NCI-H460 (cell line): Measurements from ENCODE around the gene UNC5A. TPM values are rescaled to one million over a fixed set of nuclear protein-coding genes. Genes with fewer than 3 reads are reported as not detected.

Experiments used
- DNase-seq: peaks from one replicate; pipeline ENCODE4 v3.0.0-alpha.2; 2016; ENCODE audit warnings: low read depth; ENCODE audit errors: extremely low read depth
- total RNA-seq: library from RNA; depleted of rRNA; stranded (reverse); fragments of >200 nt; shearing (Covaris generic); gene quantifications from 2 replicates; pipeline ENCODE4 v1.2.3, GENCODE V29; 2014; rRNA removed

The UNC5A gene
- total RNA-seq, 1 experiment from 2014 or later, result not detected

DNA sequence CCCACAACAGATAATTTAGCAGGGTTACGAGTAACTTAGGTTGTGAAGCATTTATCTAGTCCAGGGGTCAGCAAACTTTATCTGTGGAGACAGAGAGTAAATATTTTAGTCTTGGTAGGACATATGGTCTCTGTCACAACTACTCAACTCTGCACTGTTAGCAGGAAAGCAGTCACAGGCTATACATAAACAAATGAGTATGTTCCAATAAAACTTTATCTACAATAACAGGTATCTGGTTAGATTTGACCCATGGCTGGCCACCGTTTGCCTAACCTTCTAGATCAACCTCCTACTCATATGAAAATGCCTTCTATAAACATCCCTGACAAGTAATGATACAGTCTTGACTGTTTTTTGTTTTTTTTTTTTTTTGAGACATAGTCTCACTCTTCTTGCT lies 101.8 kb downstream of the UNC5A start:
- no peak for DNase-seq

DNA sequence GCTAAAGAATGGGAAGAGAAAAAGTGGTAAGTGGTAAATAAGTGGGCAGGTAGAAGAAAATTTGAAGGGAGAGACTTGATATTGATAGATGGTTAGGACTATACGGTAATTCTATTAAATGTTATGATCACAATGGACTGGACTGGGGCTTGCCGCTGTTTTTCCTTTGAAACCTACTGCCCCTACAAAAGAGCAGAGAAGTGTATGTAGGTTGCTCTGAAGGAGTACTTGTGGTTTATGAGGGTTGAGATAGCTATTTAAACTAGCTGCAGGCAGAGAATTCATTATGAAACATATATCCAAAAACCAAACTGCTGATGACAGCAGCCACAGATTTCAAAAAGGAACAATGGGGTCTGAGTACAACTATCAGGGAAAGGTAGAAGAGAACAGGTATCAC lies 105.5 kb downstream of the UNC5A start:
- no peak for DNase-seq

DNA sequence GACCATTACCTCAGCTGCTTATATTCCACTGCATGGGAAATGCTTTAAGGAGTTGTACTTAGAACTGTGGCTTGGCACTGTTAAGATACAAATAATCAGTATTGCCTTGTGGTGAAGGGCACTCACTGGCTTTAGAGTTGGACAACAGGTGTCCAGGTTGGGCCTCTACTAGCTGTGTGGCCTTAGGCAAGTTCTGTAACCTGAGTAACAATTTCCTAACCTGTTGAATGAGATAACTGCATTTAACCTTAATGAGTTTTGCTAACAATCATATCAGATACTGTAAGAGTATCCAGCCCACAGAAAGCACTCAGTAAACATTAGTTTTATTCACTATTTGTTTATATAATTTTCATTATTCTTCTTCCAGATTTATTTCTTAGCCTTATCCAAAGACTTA lies 106.0 kb downstream of the UNC5A start:
- no peak for DNase-seq

DNA sequence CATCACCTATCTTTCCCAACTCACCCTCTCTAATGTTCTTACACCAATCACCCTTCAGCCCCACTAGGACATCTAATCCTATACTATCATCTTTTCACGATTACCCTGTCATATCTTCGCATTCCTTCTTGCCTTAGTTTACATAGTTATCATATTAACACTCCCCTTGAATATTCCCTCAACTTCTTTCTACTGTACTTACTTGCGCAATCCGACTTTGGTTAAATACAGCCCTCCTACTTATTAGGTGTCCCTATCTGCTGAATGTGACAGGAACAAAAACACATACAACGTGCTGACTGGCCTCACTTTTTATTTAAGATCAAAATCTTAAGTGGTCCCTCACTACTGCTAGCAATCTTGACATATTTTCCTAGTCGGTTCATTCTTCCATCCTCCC lies 108.3 kb downstream of the UNC5A start:
- DNase-seq, result no peak

DNA sequence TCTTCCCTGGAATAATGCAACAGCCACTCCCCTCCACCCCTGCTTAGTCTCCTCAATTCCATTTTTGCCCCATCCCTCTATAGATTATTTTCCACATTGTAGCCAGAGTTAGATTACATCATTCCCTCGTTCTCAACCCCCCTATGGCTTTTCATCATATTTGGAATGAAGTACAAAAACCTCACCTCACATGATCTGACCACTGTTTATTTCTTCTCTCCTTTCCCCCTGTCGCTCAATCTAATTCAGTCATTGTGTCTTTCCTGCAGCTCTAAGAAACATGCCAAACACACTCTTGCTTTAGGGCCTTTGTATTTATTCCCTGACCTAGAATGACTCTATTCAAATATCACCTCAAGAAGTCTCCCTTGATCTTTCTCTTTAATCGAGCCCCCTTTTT lies 111.4 kb downstream of the UNC5A start:
- no peak for DNase-seq

DNA sequence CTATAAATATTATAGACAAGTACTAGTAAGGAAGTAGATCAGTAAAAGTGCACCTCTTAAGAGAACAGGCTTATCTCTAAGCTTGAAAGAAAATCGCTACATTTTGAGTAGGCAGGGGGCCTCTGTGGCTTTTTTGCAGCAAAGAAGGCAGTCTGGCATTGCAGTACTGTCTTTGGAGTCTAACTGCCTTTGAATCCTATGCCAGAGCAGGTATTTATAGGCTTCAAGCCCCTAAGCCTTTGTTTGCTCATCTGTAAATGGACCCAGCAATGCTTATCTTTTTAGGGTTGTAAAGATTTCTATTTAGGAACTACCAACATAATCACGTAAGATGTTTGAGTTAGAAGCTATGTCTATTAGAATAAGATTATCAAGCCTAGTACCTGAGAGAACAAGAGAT lies 112.5 kb downstream of the UNC5A start:
- no peak for DNase-seq

DNA sequence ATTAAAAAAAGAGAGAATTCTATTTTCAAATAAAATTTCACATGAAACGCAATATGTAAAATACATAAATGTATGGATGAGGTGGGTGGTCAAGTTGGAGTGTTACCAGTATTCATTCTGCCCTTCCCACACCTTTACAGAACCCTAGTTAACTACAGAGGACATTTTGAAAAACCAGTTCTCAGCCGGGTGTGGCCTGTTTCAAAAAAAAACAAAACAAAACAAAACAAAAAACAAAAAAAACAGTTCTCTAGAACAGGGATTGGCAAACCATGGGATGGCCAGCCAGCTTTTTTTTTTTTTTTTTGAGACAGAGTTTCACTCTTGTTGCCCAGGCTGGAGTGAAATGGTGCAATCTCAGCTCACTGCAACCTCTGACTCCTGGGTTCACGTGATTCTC lies 117.2 kb downstream of the UNC5A start:
- no peak for DNase-seq

DNA sequence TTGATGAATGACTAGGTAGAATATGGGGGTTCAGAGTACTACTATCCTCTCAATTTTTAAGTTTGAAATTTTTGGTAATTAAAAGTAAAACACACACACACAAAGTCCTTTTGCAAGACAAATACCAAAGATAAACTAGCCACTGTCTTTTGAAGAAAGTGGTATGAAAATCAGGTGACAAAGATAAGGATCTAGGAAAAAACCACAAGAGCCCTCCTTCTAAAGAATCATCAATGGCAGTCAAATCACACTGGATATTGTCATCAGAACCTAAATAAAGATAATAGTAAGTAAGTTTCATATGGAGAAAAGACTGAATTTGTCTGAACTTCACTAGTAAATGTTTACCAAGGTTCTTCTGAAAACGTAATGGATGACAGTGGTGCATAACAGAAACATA lies 119.3 kb downstream of the UNC5A start:
- no peak for DNase-seq

Other genes with a start within 250 kb of the UNC5A start
- gene GPRIN1, start 200.4 kb upstream of the UNC5A start, total RNA-seq, result 1.5 and 2.0 TPM in 2 replicates
- gene SNCB, start 180.0 kb upstream of the UNC5A start, total RNA-seq, result 0.10 TPM in 1 of 2 replicates, not detected in the other
- gene EIF4E1B, start 179.9 kb upstream of the UNC5A start, total RNA-seq, result not detected in 2 replicates
- 25.0 and 33.8 TPM in 2 replicates for gene TSPAN17, start 163.1 kb upstream of the UNC5A start, total RNA-seq
- gene HK3, start 88.8 kb downstream of the UNC5A start, total RNA-seq, result not detected in 2 replicates
- 33.6 and 34.6 TPM in 2 replicates for gene UIMC1, start 196.2 kb downstream of the UNC5A start, total RNA-seq
- 9.6 and 13.3 TPM in 2 replicates for gene ZNF346, start 212.1 kb downstream of the UNC5A start, total RNA-seq